ENCODE data around the gene DDX6.

DNA sequence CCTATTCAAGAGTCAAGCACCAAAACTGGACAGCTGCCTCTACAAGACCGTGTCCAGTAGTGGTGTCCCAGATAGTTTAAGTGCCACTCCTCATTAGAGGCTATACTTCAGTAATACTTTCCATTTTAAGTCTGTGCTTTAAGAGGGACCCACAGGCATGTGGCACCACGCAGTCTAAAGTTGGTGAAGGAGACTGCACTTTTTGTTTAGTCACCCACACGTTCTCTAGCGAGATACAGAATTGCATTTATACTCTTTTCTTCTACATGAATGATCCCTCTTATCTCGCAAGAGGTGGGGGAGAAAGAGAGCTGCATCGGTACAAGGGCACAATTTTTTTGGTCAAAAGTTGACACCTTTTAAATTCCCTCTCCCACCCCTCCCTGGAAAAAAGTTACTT lies 41.5 kb downstream of the DDX6 start:
- TF ChIP-seq, protein P1, sequence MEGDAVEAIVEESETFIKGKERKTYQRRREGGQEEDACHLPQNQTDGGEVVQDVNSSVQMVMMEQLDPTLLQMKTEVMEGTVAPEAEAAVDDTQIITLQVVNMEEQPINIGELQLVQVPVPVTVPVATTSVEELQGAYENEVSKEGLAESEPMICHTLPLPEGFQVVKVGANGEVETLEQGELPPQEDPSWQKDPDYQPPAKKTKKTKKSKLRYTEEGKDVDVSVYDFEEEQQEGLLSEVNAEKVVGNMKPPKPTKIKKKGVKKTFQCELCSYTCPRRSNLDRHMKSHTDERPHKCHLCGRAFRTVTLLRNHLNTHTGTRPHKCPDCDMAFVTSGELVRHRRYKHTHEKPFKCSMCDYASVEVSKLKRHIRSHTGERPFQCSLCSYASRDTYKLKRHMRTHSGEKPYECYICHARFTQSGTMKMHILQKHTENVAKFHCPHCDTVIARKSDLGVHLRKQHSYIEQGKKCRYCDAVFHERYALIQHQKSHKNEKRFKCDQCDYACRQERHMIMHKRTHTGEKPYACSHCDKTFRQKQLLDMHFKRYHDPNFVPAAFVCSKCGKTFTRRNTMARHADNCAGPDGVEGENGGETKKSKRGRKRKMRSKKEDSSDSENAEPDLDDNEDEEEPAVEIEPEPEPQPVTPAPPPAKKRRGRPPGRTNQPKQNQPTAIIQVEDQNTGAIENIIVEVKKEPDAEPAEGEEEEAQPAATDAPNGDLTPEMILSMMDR (IDR thresholded peaks at IDR 0.05), result no peak
- no peak for TF ChIP-seq POLR2A (IDR thresholded peaks at IDR 0.05)
